Stimulated activated CD8-positive, alpha-beta memory T cell treated with anti-CD3 and anti-CD28 coated beads, Interleukin-4, amount 100 ng/mL, for 1 hour (primary cell): Measurements from ENCODE around the gene PSMB5.
A peak's percentile ranks its signal among the peaks of the same experiment; 100 is the strongest.

Experiments used
- DNase-seq, 2 donors: peaks; one replicate each; pipeline ENCODE4 v3.0.0-alpha.2; 2020; ENCODE audit warnings: low read depth in 2 of 2, low spot score in 1 of 2

PSMB5 gene

DNA sequence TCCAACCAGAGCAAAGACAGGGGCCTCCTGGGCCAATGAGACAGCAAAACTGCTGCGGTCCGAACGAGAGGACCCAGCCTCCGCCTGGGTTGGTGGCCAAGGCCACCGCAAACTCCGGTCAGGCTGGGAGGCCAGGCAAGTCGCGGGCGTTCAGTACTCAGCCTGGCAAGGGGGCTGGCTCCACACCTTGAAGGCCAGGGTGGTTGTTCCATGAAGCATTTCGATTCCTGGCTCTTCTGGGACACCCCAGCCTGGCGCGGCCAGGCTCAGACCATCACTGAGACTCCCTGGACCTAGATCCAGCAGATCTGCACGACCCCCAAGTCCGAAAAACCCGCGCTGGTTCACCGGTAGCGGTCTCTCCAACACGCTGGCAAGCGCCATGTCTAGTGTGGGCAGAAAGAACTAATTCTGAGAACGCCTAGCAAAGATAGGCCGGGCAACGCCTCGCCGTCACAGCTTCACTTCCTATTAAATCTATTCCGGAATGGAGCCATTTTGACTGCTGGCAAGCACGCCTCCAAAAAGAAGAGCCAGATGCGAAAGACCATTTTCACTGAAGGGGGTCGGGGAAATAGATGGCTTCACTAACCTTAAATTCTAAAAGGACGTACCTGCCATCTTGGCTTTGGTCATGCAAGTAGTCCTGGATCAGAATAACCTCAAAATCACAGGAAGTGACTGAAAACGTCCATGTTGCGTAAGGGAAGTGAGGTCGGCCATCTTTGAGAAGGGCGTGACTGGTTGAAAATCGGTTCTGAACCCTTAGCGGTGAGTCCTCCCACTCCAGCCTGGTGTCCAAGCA is at the start of gene PSMB5:
PSMB5 (minus strand) TSS at position 403 of the 805 bp plus-strand sequence; CDS start at position 384, 19 bp downstream.
- peak; percentile 49 to 76 for DNase-seq

DNA sequence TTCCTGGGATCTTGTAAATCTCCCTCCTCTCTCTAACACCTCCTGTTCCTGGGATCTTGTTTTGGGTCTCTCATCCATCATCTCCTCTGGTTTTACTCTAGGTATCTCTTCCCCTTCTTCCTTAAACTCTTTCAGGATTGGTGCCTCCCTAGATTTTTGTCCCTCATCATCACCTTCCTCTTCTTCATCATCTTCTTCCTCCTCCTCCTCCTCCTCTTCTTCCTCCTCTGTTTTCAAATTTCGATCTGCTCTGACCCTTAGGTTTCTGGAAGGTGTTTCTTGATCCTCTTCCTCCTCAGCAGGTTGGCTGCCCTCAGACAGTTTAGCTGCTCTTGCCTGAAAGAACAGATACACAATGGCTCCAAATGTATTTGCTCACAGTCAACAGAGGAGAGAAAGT is 45.8 kb upstream of the PSMB5 start:
- DNase-seq = no peak

DNA sequence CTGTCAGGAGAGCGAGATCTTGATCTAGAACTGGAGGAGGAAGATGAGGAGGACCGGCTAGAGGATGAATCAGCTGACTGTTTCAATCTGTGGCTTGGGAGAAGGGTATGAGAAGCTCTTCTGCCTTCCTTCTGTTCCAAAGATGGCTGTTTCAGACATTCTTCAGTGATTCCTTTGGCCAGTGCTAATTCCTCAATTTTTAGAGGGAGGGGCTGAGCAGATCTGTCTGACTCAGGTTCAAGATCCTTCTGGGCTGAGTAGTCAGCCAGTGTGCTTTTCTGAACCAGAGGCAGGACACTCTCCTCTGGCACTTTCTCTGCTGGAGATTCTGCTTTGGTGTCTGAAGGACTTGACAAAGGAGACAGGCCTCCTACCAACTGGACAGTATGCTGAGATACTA is 45.0 kb upstream of the PSMB5 start:
- no peak for DNase-seq

DNA sequence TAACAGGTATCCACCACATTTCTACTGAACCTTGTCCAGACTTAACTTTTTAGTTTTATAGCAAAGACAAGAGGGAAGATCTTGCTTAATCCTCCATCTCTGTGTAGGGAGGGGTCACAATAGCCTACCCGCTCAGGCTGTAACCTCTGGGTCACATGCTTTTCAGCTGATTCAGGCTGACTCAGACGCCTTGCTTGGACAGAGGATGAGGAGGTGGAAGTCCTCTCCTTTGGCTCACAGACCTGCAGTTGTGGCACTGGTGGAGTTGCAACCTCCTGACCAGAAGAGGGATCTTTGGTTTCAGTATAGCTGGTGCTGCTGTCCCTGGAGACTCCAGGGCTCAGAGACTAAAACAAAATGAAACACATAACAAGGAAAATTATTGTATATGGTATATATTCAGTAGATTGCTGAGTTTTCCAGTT is 44.0 kb upstream of the PSMB5 start:
- no peak for DNase-seq

DNA sequence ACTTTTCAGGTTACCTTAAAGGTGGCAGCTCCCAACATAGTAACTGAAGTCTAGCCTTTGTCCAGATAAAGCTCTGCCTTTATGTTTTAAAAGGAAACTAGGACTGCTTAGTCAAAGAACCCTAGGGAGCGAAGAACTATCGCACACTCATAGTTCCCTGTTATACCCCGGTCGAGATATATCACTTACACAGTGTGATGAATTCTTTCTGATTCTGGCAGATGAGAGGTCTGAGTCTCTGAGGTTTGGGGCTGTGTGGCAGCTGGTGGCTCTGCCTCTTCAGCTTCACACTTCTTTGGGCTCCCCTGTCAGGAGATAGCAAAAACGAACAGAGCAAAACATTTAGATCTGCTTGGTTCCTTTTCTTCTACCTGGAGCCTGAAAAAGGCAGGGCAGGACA is 43.3 kb upstream of the PSMB5 start:
- no peak for DNase-seq

DNA sequence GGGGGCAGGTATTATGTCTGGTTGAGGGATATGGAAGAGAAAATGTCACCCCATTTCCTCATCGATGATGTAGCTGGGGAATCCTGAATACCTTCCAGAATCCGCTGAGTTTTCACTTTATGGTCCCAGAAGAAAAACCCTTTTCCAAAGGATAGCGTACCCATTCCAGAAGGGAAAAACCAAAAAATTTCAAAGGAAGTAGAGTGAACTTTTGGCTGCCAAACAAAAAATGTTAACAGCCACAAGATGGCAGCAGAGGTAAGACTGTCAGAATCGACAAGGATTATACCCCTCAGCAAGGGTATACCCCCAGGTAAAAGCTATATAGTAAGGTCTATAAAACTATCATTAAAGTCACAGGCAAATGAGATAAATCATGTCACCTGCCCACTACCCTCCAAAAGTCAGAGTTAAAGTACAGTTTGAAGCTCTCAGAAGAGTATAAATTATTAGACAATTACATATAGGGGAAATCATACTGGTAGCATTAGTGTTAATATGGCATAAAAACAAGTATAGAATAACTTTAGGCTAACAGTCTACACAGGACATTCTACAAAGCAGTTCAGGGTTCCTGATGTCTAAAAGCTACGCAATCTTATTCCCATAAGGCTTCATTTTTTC is 42.2 kb upstream of the PSMB5 start:
- DNase-seq = no peak

DNA sequence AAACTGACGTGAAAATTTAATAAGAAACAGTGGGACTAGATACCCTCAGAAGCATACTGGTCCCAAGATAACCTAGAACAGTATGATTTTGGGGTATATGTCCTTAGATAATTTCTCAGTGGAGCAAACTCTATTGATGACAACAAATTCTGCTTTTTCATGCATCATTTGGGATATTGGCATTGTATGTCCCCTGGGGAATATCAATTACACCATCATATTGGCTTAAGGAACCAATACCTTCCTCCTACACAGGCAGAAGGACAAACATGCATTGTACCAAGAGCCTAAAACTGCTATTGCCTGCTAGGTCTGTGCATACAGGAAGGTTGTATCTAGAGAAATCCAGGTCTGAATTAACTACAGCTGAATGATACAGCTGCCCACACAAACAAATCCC is 40.2 kb upstream of the PSMB5 start:
- DNase-seq = no peak

DNA sequence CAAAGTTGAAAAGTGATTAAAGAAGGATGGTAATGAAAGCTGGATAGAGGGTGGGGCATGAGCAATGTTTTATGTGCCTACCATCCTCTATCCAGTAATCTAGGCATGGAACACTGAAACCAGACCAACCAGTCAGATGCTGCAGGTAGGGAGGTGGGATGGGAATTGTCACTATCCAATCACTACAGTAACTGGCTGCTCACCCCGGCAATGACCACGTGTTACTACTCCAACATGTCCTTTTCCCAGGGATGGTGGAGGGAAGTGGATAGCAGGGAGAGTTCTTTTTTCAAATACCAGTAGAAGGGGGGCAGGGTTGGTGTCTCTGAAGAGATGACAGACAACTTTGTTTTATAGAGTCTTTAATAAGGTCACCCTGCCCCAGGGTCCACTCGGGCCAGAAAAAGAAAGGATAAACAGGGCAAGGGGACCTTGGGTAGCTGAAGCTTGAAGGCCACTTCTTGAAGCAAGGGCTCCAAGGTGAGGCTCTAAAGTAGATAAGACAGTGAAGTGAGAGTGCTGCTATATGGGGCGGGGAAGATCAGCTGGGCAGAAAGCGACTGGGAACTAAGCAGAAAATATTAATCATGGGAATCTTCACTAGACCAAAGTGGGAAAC is 37.3 kb upstream of the PSMB5 start:
- no peak for DNase-seq

DNA sequence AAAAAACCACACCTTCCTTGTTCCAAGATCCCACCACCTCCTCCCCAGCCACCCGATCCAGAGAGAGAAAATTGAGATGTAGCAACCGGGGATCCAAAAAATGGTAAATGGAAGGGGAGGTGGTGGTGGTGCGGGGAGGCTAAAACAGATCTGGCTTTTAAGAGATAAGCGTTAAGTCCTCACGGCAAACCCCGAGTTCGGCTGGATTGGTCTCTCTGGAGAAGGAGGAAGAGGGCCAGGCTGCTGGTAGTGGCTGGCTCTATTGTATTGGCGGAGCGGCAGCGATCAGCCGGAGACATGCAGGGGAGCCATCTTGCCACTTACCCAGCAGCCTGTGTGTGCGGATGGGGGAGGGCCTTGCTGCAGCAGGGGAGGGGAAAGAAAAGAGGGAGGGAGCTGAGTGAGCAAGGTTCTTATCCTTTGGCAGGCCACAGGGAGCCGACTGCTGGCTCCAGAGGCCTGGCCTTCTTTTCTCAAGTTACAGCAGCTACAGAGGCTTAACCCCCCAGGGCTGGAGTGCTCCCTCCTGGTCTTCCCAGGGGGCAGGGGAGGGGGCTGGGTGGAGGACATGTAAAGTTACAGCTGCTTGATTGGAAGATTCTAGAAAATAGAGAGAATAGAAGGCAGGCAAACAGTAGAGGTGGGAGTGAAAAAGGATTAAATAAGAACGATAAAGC is 36.7 kb upstream of the PSMB5 start:
- peak; percentile 28 to 43 for DNase-seq

DNA sequence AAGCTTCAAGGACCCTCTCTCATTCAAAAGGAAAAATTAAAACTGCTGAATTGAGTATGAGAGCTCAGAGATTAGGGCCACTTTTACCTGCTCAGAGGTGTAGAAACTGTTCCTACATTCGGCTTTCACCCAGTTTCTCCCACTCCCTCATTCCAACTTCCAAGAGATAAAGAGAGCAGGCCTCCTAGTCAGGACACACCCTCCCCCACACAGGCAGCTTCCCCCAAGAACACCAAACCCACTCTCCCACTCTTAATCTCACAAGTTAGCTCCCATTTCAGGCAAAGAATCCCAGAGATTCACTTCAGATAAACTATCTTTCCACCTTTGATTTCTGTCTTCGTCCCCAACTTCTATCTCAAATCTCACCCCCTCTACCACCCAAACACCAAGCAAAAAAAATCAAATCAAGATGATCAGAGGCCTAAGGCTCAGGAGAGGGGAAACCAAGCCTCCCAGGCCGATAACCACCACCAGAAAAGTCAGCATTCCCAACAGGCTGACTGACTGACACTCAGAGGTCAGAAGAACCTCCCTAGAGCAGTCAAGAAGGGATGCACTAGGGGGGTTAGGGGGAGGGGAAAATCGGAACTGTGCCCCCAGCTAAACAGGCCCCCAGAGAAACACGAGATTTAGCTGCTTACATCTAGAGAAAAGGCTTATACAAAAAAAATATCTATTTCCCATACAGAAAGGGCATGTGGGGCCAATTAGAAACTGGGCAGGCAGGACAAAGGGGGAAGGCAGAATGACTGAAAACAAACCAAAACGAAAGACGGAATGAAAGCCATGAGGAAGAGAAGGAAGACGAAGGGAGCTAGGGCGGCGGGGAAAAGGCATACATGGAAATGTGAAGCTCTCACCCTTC is 35.8 kb upstream of the PSMB5 start:
- DNase-seq = no peak

DNA sequence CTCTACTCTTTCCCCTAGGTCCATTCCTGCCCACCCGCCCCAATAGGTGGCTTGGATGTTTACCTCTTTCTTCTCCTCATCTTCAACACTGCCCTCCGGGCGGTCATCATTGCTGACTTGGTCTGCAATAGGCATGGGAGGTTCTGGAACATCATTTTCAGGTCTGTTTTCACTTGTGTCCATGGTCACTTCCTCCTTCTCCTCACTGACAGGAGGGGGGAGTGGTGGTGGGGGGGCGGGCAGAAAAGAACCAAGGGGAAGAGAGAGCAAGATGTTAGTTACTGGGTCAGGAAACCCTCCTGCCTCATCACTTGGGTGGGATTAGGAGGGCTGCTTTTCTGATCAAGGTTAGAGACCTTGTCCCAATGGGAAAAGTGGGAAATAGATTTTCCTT is 34.7 kb upstream of the PSMB5 start:
- DNase-seq = no peak

DNA sequence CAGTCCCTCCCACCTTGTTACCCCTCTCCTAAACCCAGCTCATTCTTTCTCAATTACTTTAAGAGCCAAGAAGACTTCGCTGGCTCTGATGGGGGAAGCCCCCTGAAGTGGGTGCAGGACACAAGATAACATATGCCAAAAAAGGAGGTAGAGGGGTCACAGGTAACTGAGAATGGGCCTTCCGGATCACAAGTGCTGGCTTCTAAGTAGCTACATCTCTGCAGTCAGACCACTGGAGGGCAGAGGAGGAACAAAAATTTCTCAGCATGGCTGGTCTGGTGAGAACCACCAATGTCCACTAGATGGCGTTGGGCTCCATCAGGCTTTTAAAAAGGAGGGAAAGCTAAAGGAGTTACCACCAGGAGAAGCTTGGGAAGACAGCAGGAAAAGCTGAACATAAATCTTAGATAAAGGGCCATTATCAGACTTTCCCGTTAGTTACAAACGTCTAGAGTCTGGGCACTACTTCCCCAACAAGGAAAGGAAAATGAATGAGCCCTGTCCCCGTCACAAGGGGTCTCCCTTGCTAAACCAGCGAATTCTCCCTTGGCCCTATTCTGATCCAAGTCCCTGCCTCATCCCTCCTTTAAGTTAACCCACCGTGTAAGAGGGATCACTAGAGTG is 34.2 kb upstream of the PSMB5 start:
- DNase-seq = peak; percentile 27 to 37

DNA sequence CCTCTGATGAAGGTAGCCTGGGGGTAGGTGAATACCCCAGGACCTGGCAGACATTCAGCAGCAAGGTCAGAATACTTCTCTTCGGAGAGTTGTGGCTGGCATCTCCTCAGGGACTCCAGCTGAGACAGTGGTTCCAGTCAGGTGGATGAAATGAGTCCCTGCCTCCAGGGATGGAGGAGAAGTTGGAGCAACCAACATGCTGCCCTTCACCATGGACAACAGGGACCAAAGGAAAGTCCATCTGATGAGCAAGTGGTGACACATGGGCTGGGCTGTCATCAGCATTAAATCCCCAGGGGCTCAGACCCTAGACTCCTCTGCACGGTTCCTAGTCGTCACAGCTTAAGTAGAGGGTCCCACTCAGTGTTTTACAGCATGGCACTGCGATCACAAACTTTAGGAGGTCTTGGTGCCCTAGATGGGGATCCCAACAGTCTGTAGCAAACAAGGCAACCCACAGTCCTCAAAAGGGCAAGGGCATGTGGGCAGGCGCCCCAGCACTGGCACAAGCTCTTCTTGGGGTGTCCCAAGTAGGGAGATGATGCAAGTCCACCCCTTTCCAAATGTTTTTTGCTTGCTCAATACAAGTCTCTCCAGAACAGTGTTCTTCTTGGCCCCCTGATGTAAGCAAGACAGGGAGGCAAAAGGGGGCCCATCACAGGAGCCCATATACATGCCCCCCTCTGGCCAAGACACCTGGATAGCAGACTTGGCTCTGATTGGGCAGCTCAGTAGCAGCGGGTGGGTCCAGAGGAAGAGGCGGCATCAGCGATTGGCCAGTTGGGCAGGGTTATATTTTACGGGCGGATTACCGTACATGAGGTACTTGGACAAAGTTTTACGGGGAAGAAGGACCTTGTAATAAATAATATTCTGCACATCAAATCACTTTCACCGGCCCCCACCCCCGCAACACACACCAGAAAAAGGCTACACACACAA is 33.4 kb upstream of the PSMB5 start:
- DNase-seq = no peak

DNA sequence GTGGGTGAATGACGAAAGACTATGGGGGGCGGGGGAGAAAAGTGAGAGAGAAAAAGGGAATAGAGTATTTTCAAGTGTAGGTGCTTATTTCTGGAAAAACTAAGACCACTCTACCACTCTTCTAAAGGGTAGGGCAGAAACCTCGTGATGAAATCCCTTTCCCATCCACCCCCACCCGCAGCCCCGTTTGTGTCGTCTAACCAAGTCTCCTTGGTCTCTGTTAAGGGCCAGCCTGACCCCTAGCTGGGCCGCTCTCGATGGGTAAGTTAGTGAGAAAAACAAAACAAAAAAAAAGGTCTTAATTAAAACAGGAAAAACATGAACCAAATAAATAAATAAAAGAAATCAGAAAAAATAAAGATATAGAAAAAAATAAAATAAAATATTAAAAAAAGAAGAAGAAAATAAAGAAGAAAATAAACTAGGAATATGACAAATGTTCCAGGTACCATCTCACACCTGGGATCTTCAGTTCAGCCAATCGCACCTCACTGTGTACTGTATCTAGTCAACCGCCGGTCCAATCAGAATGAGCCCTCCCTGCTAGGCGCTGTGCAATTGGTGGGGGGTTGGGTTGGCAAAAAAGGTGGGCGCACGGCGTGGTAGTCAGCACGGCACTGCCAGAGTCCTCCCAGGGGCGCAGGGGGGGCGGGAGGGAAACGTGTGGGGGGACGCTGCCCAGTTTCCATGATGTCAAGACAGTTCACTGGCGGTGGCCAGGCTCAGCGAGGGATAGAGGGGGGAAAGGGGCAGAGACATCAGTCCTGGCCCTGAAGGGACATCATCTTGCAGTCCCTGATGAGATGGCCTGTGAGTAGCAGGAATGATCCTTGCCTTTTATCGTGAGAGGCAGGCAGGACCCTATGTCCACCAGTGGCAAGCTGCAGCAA is 32.4 kb upstream of the PSMB5 start:
- no peak for DNase-seq

DNA sequence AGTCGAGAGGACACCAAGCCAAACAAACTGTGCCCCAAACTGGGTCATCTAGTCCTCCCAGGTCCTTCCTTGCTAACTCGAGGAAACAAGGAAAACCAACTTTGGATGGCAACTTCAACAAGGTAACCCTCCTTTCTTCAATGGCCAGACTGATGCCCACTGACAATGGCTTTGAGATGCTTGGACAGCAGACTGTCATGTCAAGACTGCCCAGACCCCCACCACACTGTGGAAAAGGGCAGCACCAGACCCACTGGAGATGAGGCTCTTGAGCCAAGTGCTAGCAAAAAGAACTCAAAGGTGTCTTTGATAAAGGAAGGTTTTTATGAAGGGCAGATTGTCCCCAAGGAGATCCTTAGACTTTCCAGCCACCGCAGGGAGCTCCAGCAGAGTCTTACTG is 31.7 kb upstream of the PSMB5 start:
- no peak for DNase-seq

DNA sequence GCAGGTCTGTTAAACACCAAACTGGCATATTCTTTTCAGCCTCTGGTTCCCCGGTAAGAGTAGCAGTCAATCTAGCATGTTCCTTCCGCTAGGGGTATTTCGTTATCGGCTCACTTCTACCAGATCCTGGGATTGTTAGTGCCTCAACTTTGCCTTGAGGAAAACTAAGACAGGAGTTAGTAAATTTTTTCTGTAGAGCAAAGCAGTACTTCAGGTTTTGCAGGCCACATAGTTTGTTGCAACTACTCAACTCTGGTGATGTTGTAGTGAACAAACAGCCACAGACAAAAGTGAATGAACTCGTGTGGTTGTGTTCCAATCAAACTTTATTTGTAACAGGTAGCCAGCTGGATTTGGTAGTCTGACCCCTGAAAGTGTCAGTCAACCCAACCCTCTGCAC is 28.9 kb upstream of the PSMB5 start:
- DNase-seq = no peak

DNA sequence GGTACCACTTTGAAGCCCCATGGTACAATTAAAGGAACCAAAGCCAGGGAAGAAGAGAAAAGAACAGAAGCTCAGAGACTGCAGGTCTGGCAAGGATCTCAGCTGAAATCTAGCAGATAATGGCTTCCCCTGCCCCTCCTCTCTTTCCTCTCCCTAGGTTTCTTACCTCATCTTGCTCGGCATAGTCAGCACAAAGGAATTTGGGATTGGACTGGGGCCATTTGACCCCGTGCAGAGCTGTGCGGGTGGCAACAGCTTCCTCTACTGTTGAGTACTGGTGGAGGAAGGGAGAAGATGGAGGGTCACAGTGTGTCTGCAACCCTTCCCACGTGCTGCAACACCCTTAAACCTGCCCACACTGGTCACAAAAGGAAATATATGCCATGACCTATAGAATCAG is 27.3 kb upstream of the PSMB5 start:
- DNase-seq = no peak

DNA sequence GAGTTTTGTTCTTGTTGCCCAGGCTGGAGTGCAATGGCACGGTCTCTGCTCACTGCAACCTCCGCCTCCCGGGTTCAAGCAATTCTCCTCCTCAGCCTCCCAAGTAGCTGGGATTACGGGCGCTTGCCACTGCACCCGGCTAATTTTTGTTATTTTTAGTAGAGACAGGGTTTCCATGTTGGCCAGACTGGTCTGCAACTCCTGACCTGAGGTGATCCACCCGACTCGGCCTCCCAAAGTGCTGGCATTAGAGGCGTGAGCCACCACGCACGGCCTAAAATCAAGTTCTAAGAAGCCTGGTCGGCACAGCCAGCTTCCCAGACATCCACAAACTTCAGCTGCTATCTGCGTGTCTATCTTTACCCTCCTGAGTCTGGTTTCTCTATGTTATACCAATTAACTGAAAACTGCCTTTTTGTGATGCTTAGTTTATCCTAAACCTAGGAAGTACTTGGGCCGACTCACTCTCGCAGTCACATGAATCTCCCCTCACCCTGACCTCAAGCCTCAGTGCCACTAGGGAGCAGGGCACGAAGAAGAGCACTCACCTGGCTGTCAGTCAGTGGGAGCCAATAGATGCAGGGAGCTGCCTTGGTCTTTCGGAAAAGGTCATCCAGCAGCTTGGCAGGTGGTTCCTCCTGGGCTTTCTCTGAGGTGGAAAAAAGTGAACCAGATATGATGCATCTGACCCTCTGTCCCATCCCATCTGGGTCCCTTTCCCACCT is 26.0 kb upstream of the PSMB5 start:
- no peak for DNase-seq
